Ishikawa (cell line): Measurements from ENCODE around the gene CELF2.

ENCODE experiments used
- CEBPB ChIP-seq: IDR thresholded peaks from 2 replicates; pipeline ENCODE4 v1.6.1; 2012
- CREB1 ChIP-seq: IDR thresholded peaks from 2 replicates; pipeline ENCODE4 v1.6.1; 2012; ENCODE audit warnings: low read depth
- EGR1 ChIP-seq: IDR thresholded peaks from 2 replicates; pipeline ENCODE4 v1.6.1; 2012
- EP300 ChIP-seq: IDR thresholded peaks from 2 replicates; pipeline ENCODE4 v1.6.1; 2012; ENCODE audit warnings: borderline replicate concordance
- FOXM1 ChIP-seq: IDR thresholded peaks from 2 replicates; pipeline ENCODE4 v1.6.1; 2012; ENCODE audit warnings: low read depth, borderline replicate concordance
- MAX ChIP-seq: IDR thresholded peaks from 2 replicates; pipeline ENCODE4 v1.6.1; 2012
- NFIC ChIP-seq: IDR thresholded peaks from 2 replicates; pipeline ENCODE4 v1.6.1; 2012
- RAD21 ChIP-seq: IDR thresholded peaks from 2 replicates; pipeline ENCODE4 v1.6.1; 2012; ENCODE audit warnings: low read depth
- TAF1 ChIP-seq: IDR thresholded peaks from 2 replicates; pipeline ENCODE4 v1.6.1; 2012; ENCODE audit warnings: low read depth, mild to moderate bottlenecking
- TCF12 ChIP-seq: IDR thresholded peaks from 2 replicates; pipeline ENCODE4 v1.6.1; 2012; ENCODE audit warnings: low read depth
- TEAD4 ChIP-seq: IDR thresholded peaks from 2 replicates; pipeline ENCODE4 v1.6.1; 2012
- USF1 ChIP-seq: IDR thresholded peaks from 2 replicates; pipeline ENCODE4 v1.6.1; 2012
- YY1 ChIP-seq: IDR thresholded peaks from 2 replicates; pipeline ENCODE4 v1.6.1; 2012; ENCODE audit warnings: low read depth
- ZBTB7A ChIP-seq: IDR thresholded peaks from 2 replicates; pipeline ENCODE4 v1.6.1; 2012; ENCODE audit warnings: low read depth
- TF ChIP-seq, protein P1 (sequence below): IDR thresholded peaks from 2 replicates; pipeline ENCODE4 v1.6.1; 2012; ENCODE audit warnings: low read depth, mild to moderate bottlenecking

CELF2 gene

GRCh38 chr10:11331726-11332125, 314.1 kb downstream of the CELF2 start:
- TF ChIP-seq USF1 (no peak), TCF12 (no peak), EP300 (no peak), CEBPB (no peak), FOXM1 (no peak), ZBTB7A (no peak), NFIC (no peak), YY1 (no peak)

- TF ChIP-seq FOXM1 (no peak), NFIC (no peak), RAD21 (no peak)
These were observed 315.2 kb downstream of the CELF2 start for GRCh38 chr10:11332846-11333245.

DNA sequence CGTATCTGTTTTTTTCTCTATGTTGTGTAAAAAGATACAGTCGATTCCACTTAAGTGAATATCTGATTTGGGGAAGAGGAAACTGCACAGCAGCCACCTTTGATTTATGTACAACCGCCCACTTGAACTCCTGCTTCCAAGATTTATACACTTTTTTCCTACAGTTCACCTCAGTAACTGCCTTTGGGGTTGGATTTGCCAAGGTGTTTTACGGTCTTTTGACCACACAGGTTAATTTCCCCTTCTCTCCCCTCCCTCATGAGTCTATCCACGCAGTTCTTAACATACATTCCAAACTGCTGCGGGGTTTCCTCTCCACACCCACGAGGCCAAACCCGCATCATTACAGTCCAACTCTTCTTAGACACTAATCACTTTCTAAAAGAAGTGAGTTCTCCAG, 316.8 kb downstream of the CELF2 start:
- TF ChIP-seq, protein P1, sequence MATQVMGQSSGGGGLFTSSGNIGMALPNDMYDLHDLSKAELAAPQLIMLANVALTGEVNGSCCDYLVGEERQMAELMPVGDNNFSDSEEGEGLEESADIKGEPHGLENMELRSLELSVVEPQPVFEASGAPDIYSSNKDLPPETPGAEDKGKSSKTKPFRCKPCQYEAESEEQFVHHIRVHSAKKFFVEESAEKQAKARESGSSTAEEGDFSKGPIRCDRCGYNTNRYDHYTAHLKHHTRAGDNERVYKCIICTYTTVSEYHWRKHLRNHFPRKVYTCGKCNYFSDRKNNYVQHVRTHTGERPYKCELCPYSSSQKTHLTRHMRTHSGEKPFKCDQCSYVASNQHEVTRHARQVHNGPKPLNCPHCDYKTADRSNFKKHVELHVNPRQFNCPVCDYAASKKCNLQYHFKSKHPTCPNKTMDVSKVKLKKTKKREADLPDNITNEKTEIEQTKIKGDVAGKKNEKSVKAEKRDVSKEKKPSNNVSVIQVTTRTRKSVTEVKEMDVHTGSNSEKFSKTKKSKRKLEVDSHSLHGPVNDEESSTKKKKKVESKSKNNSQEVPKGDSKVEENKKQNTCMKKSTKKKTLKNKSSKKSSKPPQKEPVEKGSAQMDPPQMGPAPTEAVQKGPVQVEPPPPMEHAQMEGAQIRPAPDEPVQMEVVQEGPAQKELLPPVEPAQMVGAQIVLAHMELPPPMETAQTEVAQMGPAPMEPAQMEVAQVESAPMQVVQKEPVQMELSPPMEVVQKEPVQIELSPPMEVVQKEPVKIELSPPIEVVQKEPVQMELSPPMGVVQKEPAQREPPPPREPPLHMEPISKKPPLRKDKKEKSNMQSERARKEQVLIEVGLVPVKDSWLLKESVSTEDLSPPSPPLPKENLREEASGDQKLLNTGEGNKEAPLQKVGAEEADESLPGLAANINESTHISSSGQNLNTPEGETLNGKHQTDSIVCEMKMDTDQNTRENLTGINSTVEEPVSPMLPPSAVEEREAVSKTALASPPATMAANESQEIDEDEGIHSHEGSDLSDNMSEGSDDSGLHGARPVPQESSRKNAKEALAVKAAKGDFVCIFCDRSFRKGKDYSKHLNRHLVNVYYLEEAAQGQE: no peak
- TF ChIP-seq TAF1: no peak
- no peak for TF ChIP-seq EGR1
- no peak for TF ChIP-seq RAD21
- no peak for TF ChIP-seq TEAD4
- TF ChIP-seq CREB1: no peak

- TF ChIP-seq EGR1 (no peak), USF1 (no peak), TCF12 (no peak), CEBPB (no peak), TAF1 (no peak), NFIC (no peak), ZBTB7A (no peak), RAD21 (no peak), YY1 (no peak), TEAD4 (no peak), CREB1 (no peak), EP300 (no peak), MAX (no peak), FOXM1 (no peak)
- TF ChIP-seq, protein P1: no peak
These were observed 317.5 kb downstream of the CELF2 start for GRCh38 chr10:11335167-11335652.

DNA sequence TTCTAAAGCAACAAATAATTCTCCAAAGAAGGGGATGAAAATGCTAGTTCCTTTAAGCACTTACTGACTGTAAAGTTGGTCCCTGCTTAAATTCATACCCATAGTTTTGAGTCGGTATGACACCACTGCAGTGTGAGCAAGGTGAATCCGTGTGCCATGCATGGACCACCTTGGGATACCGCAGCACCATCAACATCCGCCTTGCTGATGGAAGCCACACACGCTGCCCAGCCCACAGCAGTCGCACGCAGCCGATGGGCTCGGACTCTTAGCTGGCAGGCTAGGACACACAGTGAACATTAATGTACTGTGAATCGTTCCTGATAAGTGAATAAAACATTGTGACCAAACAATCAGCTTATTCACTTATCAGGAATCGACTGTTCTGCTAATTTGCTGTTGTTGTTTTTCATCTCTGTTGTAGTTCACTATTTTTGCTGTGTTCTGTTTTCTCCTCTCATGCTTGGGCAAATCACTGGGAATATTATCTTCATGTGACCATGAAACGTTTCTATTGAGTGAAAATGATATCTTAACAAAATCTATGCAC, 318.3 kb downstream of the CELF2 start:
- TF ChIP-seq NFIC: no peak

- no peak for TF ChIP-seq YY1
- no peak for TF ChIP-seq TEAD4
- no peak for TF ChIP-seq EP300
- no peak for TF ChIP-seq MAX
These were observed 319.1 kb downstream of the CELF2 start for GRCh38 chr10:11336722-11337162.

DNA sequence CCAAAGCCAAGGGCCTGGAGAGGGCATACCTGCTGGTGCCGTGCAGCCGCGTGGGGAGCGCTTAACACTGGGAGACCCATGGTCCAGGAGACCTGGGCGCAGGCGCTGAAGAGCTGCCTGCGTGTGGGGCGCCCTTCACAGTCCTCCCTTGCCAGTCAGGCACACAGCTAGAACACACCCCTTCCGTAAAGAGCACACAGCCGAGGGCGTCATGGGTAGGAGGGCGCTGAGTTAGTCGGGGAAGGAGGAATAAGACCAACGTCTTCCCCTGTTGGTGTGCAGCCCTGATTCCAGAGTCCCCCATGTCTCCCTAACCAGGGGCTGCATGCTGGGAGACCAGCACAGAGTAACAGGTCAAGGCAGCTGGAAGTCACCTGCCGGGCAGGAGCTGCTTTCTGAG, 319.8 kb downstream of the CELF2 start:
- TF ChIP-seq FOXM1 (no peak), TEAD4 (no peak), YY1 (no peak), TAF1 (no peak), CREB1 (no peak), USF1 (no peak), EGR1 (no peak)
- TF ChIP-seq, protein P1: no peak
